ENCODE results near the gene TBX2.

The TBX2 gene

GRCh38 chr17:61404913-61405685, 5.5 kb downstream of the TBX2 start:
- DNase-seq (ENCODE audit: low read depth): no peak
- TF ChIP-seq, protein P1, sequence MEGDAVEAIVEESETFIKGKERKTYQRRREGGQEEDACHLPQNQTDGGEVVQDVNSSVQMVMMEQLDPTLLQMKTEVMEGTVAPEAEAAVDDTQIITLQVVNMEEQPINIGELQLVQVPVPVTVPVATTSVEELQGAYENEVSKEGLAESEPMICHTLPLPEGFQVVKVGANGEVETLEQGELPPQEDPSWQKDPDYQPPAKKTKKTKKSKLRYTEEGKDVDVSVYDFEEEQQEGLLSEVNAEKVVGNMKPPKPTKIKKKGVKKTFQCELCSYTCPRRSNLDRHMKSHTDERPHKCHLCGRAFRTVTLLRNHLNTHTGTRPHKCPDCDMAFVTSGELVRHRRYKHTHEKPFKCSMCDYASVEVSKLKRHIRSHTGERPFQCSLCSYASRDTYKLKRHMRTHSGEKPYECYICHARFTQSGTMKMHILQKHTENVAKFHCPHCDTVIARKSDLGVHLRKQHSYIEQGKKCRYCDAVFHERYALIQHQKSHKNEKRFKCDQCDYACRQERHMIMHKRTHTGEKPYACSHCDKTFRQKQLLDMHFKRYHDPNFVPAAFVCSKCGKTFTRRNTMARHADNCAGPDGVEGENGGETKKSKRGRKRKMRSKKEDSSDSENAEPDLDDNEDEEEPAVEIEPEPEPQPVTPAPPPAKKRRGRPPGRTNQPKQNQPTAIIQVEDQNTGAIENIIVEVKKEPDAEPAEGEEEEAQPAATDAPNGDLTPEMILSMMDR (conservative IDR thresholded peaks at IDR 0.05; ENCODE audit: low read depth, low read length): no peak
- H3K4me3 ChIP-seq (ENCODE audit: low read depth, low read length): no peak overlapping the region

GRCh38 chr17:61405686-61406536, 6.3 kb downstream of the TBX2 start:
- TF ChIP-seq, protein P1 (conservative IDR thresholded peaks at IDR 0.05; ENCODE audit: low read depth, low read length): no peak
- no peak overlapping the region for H3K4me3 ChIP-seq (ENCODE audit: low read depth, low read length)
- DNase-seq (ENCODE audit: low read depth): no peak

- TF ChIP-seq, protein P1 (conservative IDR thresholded peaks at IDR 0.05; ENCODE audit: low read depth, low read length): no peak
- no peak for DNase-seq (ENCODE audit: low read depth)
- no peak overlapping the region for H3K4me3 ChIP-seq (ENCODE audit: low read depth, low read length)
Observed at GRCh38 chr17:61406537-61406845, 6.8 kb downstream of the TBX2 start.

DNA sequence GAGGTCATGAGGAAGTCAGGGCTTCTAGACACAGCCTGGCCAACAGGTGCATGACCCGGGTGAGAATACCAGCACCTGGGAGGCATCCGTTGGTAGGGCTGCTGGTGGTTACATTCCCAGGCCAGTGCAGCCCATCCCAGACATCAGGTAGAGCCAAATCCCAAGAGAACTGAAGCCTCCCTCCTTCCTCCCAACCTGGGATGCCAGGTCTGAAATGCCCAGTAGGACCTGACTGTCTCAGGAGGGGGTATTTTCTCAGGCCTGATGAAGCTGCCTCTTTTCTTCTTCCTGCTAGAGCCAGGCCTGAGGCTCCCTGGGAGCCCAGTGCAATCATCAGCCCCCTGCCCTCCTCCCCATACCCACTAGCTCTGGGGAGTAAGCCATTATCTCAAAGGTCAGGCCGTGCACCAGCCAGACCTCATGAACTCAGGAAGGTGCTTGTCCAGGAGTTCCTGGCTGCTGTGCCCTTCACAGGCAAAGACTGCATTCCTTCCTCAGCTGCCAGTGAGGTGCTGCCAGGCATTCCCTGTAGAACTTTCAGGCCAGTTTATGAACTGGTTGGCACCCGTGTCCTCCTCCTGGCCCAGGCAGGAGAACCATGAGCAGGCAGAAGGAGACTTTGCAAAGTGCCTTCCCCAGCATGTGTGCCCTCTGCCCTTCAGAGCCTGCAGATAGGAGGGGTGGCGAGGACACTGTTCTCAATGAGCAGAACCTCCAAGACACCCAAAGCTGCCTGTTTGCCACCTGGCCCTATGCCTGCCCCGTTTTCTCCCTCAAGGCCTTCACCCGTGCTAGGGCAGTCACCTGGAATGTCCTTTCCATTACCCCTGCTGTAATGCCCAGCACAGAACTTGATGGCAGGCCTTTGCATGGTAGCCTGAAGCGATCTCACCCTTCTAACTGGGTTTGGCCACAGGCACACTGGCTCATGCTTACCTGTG, 7.6 kb downstream of the TBX2 start:
- no peak for DNase-seq (ENCODE audit: low read depth)
- TF ChIP-seq, protein P1 (conservative IDR thresholded peaks at IDR 0.05; ENCODE audit: low read depth, low read length): no peak
- H3K4me3 ChIP-seq (ENCODE audit: low read depth, low read length): no peak overlapping the region

GRCh38 chr17:61408151-61409041, 8.8 kb downstream of the TBX2 start:
- TF ChIP-seq, protein P1 (conservative IDR thresholded peaks at IDR 0.05; ENCODE audit: low read depth, low read length): no peak
- DNase-seq (ENCODE audit: low read depth): no peak
- no peak overlapping the region for H3K4me3 ChIP-seq (ENCODE audit: low read depth, low read length)

Data from choroid plexus epithelial cell (primary cell).